Spleen (tissue), 7 donors: ENCODE results near the gene VSTM4.

ENCODE experiments used
- POLR2A ChIP-seq, 3 donors: fragments of 450-650 bp; IDR thresholded peaks; one replicate each; pipeline ENCODE4 v1.5.1; 2017; ENCODE audit warnings: antibody characterized with exemption in 3 of 3, mild to moderate bottlenecking in 1 of 3
- TF ChIP-seq, protein P1 (sequence below), 11 experiments: fragments of 200-600 bp in 7 of 11; fragments of 450-650 bp in 4 of 11; sonication (generic) in 4 of 11; IDR thresholded peaks in 8 of 11; conservative IDR thresholded peaks in 3 of 11; 1 replicate in 7 of 11; 2 replicates in 4 of 11; pipeline versions ENCODE4 v1.4.0 to v1.8.0; 2016 to 2021; ENCODE audit warnings: antibody characterized with exemption in 11 of 11, inconsistent platforms in 4 of 11, mild to moderate bottlenecking in 1 of 11
- donor health status: DM: no; HTN: no; CAD: no; lungs with moderate emphysema.
- donor health status: DM: no; HTN: no; CAD: no.
- donor health status: DM: no; HTN: no; CAD: no.

- TF ChIP-seq, protein P1, sequence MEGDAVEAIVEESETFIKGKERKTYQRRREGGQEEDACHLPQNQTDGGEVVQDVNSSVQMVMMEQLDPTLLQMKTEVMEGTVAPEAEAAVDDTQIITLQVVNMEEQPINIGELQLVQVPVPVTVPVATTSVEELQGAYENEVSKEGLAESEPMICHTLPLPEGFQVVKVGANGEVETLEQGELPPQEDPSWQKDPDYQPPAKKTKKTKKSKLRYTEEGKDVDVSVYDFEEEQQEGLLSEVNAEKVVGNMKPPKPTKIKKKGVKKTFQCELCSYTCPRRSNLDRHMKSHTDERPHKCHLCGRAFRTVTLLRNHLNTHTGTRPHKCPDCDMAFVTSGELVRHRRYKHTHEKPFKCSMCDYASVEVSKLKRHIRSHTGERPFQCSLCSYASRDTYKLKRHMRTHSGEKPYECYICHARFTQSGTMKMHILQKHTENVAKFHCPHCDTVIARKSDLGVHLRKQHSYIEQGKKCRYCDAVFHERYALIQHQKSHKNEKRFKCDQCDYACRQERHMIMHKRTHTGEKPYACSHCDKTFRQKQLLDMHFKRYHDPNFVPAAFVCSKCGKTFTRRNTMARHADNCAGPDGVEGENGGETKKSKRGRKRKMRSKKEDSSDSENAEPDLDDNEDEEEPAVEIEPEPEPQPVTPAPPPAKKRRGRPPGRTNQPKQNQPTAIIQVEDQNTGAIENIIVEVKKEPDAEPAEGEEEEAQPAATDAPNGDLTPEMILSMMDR (IDR thresholded peaks at IDR 0.05 in 8 of 11, conservative IDR thresholded peaks at IDR 0.05 in 3 of 11), result no peak
- TF ChIP-seq POLR2A (IDR thresholded peaks at IDR 0.05), result no peak
Measured at GRCh38 chr10:49133706-49134248, 18.5 kb upstream of the VSTM4 start, which contains the start of gene FAM170B.
